ENCODE data around the gene ETV6. TPM values are rescaled to one million over a fixed set of nuclear protein-coding genes. Genes with fewer than 3 reads are reported as not detected.

The ETV6 gene
- total RNA-seq, 1 donor from 2014 or later: 14.7 TPM

DNA sequence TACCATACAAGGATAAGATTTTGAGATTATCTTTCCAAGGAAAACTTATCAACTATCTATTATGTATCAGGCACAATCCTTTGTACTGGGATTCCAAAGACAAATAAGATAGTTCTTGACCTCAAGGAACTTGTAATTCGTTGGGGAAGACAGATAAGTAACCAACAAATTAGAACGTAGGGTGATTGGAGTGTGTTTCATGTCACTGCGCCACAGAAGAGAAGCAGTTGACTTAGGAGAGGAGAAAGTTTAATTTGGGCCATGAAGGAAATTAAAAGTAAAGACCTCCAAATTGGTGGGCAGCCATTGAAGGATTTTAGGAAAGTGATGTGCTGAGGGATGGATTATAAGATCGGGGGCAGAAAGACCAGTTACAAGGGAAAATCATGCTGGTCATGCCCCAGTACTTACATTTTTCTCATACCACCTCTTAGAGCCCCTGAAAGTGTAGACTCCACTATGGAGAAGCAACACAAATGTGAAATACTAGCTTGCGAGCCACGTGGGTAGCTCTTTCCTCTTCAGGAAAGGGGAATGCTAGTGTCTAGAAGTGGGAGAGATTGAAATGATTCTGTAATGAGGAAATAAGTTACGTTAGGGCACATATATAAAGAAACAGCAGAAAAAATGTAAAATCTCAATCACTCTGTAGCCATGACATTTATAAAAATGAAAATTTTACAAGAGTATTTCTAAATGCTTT lies 148.7 kb downstream of the ETV6 start:
- Histone ChIP-seq H3K27me3 (no peaks in the 10 kb centered on the region), H3K9me3 (no peaks in the 10 kb centered on the region), H3K36me3 (no peaks in the 10 kb centered on the region), H3K27ac (no peak overlapping the region), H3K4me1 (peaks cover 23% of the 10 kb centered on the region), H3K4me3 (no peak overlapping the region)
- intact Hi-C loops (cut with DNase I): no loop called here
- TF ChIP-seq, protein P1, sequence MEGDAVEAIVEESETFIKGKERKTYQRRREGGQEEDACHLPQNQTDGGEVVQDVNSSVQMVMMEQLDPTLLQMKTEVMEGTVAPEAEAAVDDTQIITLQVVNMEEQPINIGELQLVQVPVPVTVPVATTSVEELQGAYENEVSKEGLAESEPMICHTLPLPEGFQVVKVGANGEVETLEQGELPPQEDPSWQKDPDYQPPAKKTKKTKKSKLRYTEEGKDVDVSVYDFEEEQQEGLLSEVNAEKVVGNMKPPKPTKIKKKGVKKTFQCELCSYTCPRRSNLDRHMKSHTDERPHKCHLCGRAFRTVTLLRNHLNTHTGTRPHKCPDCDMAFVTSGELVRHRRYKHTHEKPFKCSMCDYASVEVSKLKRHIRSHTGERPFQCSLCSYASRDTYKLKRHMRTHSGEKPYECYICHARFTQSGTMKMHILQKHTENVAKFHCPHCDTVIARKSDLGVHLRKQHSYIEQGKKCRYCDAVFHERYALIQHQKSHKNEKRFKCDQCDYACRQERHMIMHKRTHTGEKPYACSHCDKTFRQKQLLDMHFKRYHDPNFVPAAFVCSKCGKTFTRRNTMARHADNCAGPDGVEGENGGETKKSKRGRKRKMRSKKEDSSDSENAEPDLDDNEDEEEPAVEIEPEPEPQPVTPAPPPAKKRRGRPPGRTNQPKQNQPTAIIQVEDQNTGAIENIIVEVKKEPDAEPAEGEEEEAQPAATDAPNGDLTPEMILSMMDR (IDR thresholded peaks at IDR 0.05): no peak
- TF ChIP-seq POLR2A (IDR thresholded peaks at IDR 0.05) (no peak), POLR2AphosphoS5 (IDR thresholded peaks at IDR 0.05; ENCODE audit: insufficient read depth in 1 of 2, low read depth in 1 of 2) (no peak)
- DNase-seq (ENCODE audit: extremely low spot score in 2 of 2): no peak

DNA sequence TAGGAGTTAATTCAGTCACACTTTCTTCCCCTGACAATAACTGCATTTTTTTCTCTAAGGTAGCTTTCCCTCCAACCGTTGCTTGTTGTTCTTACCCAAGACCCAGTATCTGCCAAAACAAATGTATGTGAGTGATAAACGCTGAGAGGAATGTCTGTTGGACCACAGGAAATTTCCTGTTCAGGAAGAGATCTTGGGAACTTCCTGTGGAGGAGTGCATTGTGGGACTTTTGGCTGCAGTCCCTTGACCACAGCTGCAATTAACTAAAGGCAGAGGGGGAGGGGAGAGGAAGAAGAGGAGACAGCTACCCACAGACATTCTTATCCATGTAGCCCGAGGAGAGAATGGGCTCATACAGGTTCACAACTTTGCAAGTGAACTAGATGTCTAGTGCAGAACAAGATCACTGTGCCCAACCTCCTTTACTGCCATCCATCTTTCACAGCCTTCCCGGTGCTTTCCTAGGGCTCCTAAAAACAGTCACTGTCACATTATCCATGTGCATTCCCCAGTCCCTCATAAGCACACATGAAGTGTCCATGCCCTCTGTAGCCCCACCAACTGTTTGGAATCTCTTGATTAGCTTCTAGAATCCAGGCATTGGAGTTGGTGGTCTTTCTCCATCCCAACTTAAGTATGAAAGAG lies 149.5 kb downstream of the ETV6 start:
- DNase-seq (ENCODE audit: extremely low spot score in 2 of 2): no peak
- intact Hi-C loops (cut with DNase I): no loop called here
- no peaks in the 10 kb centered on the region for H3K36me3 ChIP-seq
- H3K27ac ChIP-seq: no peak overlapping the region
- no peaks in the 10 kb centered on the region for H3K9me3 ChIP-seq
- H3K4me3 ChIP-seq: no peak overlapping the region
- peaks cover 23% of the 10 kb centered on the region for H3K4me1 ChIP-seq
- TF ChIP-seq, protein P1 (IDR thresholded peaks at IDR 0.05): no peak
- TF ChIP-seq POLR2A (IDR thresholded peaks at IDR 0.05): no peak
- no peak for TF ChIP-seq POLR2AphosphoS5 (IDR thresholded peaks at IDR 0.05; ENCODE audit: insufficient read depth in 1 of 2, low read depth in 1 of 2)
- no peaks in the 10 kb centered on the region for H3K27me3 ChIP-seq

DNA sequence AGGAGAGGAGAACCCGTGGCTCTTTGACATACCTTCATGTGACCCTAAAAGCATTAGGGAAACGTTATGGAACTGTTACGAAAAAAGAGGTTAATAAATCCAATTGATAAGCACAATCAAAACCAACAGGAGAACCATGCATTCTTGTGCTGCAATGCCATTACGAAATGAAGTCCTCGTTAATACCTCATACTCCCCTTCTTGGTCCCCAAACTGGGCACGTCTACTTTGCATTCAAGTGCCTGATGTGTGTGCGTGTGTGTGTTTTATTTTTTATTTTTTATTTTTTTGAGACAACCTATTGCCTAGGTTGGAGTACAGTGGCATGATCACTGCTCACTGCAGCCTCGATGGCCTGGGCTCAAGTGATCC lies 150.0 kb downstream of the ETV6 start:
- no peak for DNase-seq (ENCODE audit: extremely low spot score in 2 of 2)
- intact Hi-C loops (cut with DNase I): no loop called here
- Histone ChIP-seq H3K4me3 (no peak overlapping the region), H3K27ac (no peak overlapping the region), H3K9me3 (no peaks in the 10 kb centered on the region), H3K36me3 (no peaks in the 10 kb centered on the region), H3K4me1 (peaks cover 23% of the 10 kb centered on the region), H3K27me3 (no peaks in the 10 kb centered on the region)
- TF ChIP-seq, protein P1 (IDR thresholded peaks at IDR 0.05): no peak
- TF ChIP-seq POLR2AphosphoS5 (IDR thresholded peaks at IDR 0.05; ENCODE audit: insufficient read depth in 1 of 2, low read depth in 1 of 2) (no peak), POLR2A (IDR thresholded peaks at IDR 0.05) (no peak)

DNA sequence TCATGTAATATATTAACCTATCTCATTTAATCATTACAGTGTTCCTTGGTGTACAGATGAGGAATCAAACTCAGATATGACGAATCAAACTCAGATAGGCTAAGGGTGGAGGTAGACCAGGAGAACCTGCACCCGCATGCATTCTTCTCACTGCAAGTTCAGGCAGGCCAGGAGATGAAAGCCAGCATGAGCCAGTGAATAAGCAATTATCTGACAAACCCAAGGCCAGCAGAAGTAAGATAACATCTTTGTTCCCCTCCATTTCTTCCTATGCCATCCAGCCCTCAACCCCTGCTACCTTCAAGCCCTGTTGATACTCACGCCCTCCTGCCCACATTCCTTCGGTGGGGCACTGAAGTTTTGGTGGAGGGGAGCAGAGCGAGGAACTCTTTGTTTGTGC lies 152.2 kb downstream of the ETV6 start:
- no peaks in the 10 kb centered on the region for H3K36me3 ChIP-seq
- intact Hi-C loops (cut with DNase I): no loop called here
- no peaks in the 10 kb centered on the region for H3K27me3 ChIP-seq
- no peak overlapping the region for H3K4me3 ChIP-seq
- H3K9me3 ChIP-seq: no peaks in the 10 kb centered on the region
- H3K27ac ChIP-seq: no peak overlapping the region
- TF ChIP-seq, protein P1 (IDR thresholded peaks at IDR 0.05): no peak
- no peak for TF ChIP-seq POLR2A (IDR thresholded peaks at IDR 0.05)
- TF ChIP-seq POLR2AphosphoS5 (IDR thresholded peaks at IDR 0.05; ENCODE audit: insufficient read depth in 1 of 2, low read depth in 1 of 2): no peak
- peaks cover 13% of the 10 kb centered on the region for H3K4me1 ChIP-seq
- DNase-seq (ENCODE audit: extremely low spot score in 2 of 2): peak in 1 of 2 donors; percentile 74

DNA sequence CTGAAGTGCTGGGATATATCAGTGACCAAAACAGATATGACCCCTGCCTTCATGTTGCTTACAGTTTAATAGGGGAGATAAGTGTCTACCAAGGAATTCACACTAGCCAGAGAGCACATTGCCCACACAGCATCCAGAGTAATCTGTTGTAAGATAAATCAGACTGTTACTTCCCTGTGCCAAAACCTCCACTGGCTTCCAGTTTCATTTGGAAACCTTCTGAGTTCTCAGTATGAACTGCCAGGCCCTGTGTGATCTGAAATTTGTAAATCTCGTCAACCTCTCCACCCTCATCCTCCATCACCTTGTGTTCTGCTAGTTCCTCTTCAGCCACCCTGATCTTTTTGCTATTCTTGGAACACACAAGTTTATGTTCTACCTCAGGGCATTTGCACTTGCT lies 154.7 kb downstream of the ETV6 start:
- TF ChIP-seq POLR2A (IDR thresholded peaks at IDR 0.05): no peak
- TF ChIP-seq, protein P1 (IDR thresholded peaks at IDR 0.05): no peak
- no peak for TF ChIP-seq POLR2AphosphoS5 (IDR thresholded peaks at IDR 0.05; ENCODE audit: insufficient read depth in 1 of 2, low read depth in 1 of 2)
- intact Hi-C loops (cut with DNase I): no loop called here
- Histone ChIP-seq H3K9me3 (no peaks in the 10 kb centered on the region), H3K27ac (no peak overlapping the region), H3K4me1 (peaks cover 13% of the 10 kb centered on the region), H3K4me3 (no peak overlapping the region), H3K27me3 (no peaks in the 10 kb centered on the region), H3K36me3 (no peaks in the 10 kb centered on the region)
- no peak for DNase-seq (ENCODE audit: extremely low spot score in 2 of 2)

All from vagina (tissue), 2 donors.